ENCODE data around the gene CLDN22.

Gene CLDN22

GRCh38 chr4:183347566-183347965 lies 27.5 kb upstream of the CLDN22 start:
- Histone ChIP-seq H3K4me3 (no peak overlapping the region), H3K27ac (no peak overlapping the region)
- DNase-seq (ENCODE audit: low spot score): no peak
- TF ChIP-seq CTCF (IDR thresholded peaks at IDR 0.05): no peak

- H3K4me3 ChIP-seq: no peak overlapping the region
- peak; percentile 41 for DNase-seq (ENCODE audit: low spot score)
- no peak overlapping the region for H3K27ac ChIP-seq
- no peak for TF ChIP-seq CTCF (IDR thresholded peaks at IDR 0.05)
These were observed 27.1 kb upstream of the CLDN22 start for GRCh38 chr4:183347146-183347545.

- TF ChIP-seq CTCF (IDR thresholded peaks at IDR 0.05): no peak
- no peak overlapping the region for H3K4me3 ChIP-seq
- DNase-seq (ENCODE audit: low spot score): peak; percentile 53
- H3K27ac ChIP-seq: no peak overlapping the region
These were observed 25.2 kb upstream of the CLDN22 start for GRCh38 chr4:183345261-183345660.

GRCh38 chr4:183344523-183345255 lies 24.6 kb upstream of the CLDN22 start:
- H3K4me3 ChIP-seq: no peak overlapping the region
- no peak overlapping the region for H3K27ac ChIP-seq
- no peak for TF ChIP-seq CTCF (IDR thresholded peaks at IDR 0.05)
- peak; percentile 62 for DNase-seq (ENCODE audit: low spot score)

- TF ChIP-seq CTCF (IDR thresholded peaks at IDR 0.05): no peak
- H3K4me3 ChIP-seq: no peak overlapping the region
- H3K27ac ChIP-seq: no peak overlapping the region
- peak; percentile 35 for DNase-seq (ENCODE audit: low spot score)
These were observed 23.7 kb upstream of the CLDN22 start for GRCh38 chr4:183343730-183344129.

GRCh38 chr4:183342541-183343533 lies 22.8 kb upstream of the CLDN22 start:
- no peak overlapping the region for H3K27ac ChIP-seq
- peak; percentile 65 for DNase-seq (ENCODE audit: low spot score)
- TF ChIP-seq CTCF (IDR thresholded peaks at IDR 0.05): no peak
- H3K4me3 ChIP-seq: no peak overlapping the region

Data from coronary artery (tissue), 2 donors.